ENCODE measurements around the gene RPRM.
A peak's percentile ranks its signal among the peaks of the same experiment; 100 is the strongest.
"Not testable (repeated sequence)": the region's sequence is repeated elsewhere in the genome, so short reads cannot be mapped to it uniquely, and the experiment has no call there.

Gene RPRM

GRCh38 chr2:153478289-153479261, at the start of gene RPRM:
Gene RPRM (minus strand): TSS chr2:153478762. CDS start chr2:153478565, 197 bp downstream.
- peak; percentile 74 to 81 for DNase-seq

GRCh38 chr2:153519257-153519875, 40.8 kb upstream of the RPRM start:
- peak; percentile 4 to 55 for DNase-seq

- no peak for DNase-seq
Measured at GRCh38 chr2:153512331-153512730, 33.8 kb upstream of the RPRM start.

GRCh38 chr2:153510996-153511395, 32.4 kb upstream of the RPRM start:
- no peak for DNase-seq

GRCh38 chr2:153509133-153509532, 30.6 kb upstream of the RPRM start:
- no peak for DNase-seq

- not testable (repeated sequence) for DNase-seq
Measured at GRCh38 chr2:153506499-153506898, 27.9 kb upstream of the RPRM start.

GRCh38 chr2:153499439-153499838, 20.9 kb upstream of the RPRM start:
- DNase-seq: no peak

GRCh38 chr2:153497938-153498629, 19.5 kb upstream of the RPRM start:
- peak in 1 of 2 experiments; percentile 40 for DNase-seq

GRCh38 chr2:153495725-153496124, 17.2 kb upstream of the RPRM start:
- DNase-seq: no peak

- no peak for DNase-seq
Measured at GRCh38 chr2:153488072-153488471, 9.5 kb upstream of the RPRM start.

- no peak for DNase-seq
Measured at GRCh38 chr2:153487448-153487847, 8.9 kb upstream of the RPRM start.

GRCh38 chr2:153479573-153479972, 1.0 kb upstream of the RPRM start:
- peak in 1 of 2 experiments; percentile 2 for DNase-seq

GRCh38 chr2:153477636-153478288, 800 bp downstream of the RPRM start:
- DNase-seq: peak; percentile 13 to 31

- DNase-seq: peak; percentile 29 to 76
Measured at GRCh38 chr2:153476816-153477635, 1.5 kb downstream of the RPRM start.

GRCh38 chr2:153476491-153476815, 2.1 kb downstream of the RPRM start:
- DNase-seq: peak in 1 of 2 experiments; percentile 4

- peak in 1 of 2 experiments; percentile 38 for DNase-seq
Measured at GRCh38 chr2:153474876-153475435, 3.6 kb downstream of the RPRM start.

GRCh38 chr2:153474407-153474806, 4.2 kb downstream of the RPRM start:
- peak; percentile 87 to 97 for DNase-seq

- DNase-seq: no peak
Measured at GRCh38 chr2:153470867-153471266, 7.7 kb downstream of the RPRM start.

GRCh38 chr2:153464395-153464794, 14.2 kb downstream of the RPRM start:
- no peak for DNase-seq

GRCh38 chr2:153462338-153462859, 16.2 kb downstream of the RPRM start:
- DNase-seq: no peak

- no peak for DNase-seq
Measured at GRCh38 chr2:153461453-153461852, 17.1 kb downstream of the RPRM start.

All from NCI-H524 (cell line).